Central memory CD8-positive, alpha-beta T cell (primary cell): ENCODE data around the gene ASXL2.
A peak's percentile ranks its signal among the peaks of the same experiment; 100 is the strongest.
"Not testable (repeated sequence)": the region's sequence is repeated elsewhere in the genome, so short reads cannot be mapped to it uniquely, and the experiment has no call there.

Experiments
- ATAC-seq: fragments of 150-1000 bp; cut with Tn5 transposase; replicated peaks from 2 replicates; pipeline ENCODE4 v1.10.0; 2022; ENCODE audit warnings: mild to moderate bottlenecking, moderate FRiP score, moderate number of reproducible peaks; ENCODE audit not compliant: poor library complexity, severe bottlenecking; ENCODE audit errors: extremely low read depth
- DNase-seq, 2 donors: peaks; one replicate each; pipeline ENCODE4 v3.0.0; 2021; ENCODE audit warnings: low spot score in 2 of 2
- H3K27ac Mint-ChIP-seq: one replicate; pipeline ENCODE4 v1.8.0; 2022; ENCODE audit warnings: low read depth, mild to moderate bottlenecking, moderate library complexity, mixed read lengths
- H3K27me3 Mint-ChIP-seq: one replicate; pipeline ENCODE4 v1.8.0; 2022; ENCODE audit warnings: mixed read lengths
- H3K36me3 Mint-ChIP-seq: one replicate; pipeline ENCODE4 v1.8.0; 2022; ENCODE audit warnings: mild to moderate bottlenecking, moderate library complexity, mixed read lengths; ENCODE audit not compliant: insufficient read depth
- H3K4me1 Mint-ChIP-seq: one replicate; pipeline ENCODE4 v1.8.0; 2022; ENCODE audit warnings: mixed read lengths
- H3K4me3 Mint-ChIP-seq: one replicate; pipeline ENCODE4 v1.8.0; 2022; ENCODE audit warnings: mild to moderate bottlenecking, moderate library complexity, mixed read lengths
- H3K9me3 Mint-ChIP-seq: one replicate; pipeline ENCODE4 v1.8.0; 2022; ENCODE audit warnings: mixed read lengths

ASXL2 gene

DNA sequence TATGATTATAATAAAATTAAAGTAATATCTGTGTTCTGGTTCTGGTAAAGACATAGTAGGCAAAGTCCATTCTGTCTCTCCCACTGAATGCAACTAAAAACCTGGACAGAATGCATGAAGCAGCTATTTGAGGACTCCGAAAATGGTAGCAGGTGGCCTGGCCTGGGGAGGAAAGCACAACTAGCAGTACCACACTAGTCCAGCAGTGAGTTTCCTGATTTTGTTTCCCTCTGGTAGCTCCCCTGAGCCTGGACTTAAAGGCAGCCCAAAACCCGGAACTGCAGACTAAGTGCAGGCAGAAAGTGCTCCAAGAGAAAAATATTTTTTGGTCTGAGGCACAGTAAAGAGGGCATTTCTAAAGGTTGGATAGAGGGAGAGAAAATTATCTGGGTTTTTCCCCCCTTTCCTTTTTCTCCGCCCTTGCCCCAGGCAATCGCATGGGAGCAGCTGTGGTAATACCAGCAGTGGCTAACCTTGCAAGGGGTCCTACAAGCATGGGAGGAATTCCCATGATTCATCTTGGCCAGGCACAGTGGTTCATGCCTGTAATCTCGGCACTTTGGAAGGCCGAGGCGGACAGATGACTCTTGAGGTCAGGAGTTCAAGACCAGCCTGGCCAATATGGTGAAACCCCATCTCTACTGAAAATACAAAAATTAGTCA lies 32.3 kb downstream of the ASXL2 start:
- no peaks in the 10 kb centered on the region for H3K9me3 Mint-ChIP-seq
- peaks cover 21% of the 10 kb centered on the region for H3K36me3 Mint-ChIP-seq
- H3K4me3 Mint-ChIP-seq, result no peak overlapping the region
- H3K27me3 Mint-ChIP-seq, result no peaks in the 10 kb centered on the region
- no peaks in the 10 kb centered on the region for H3K4me1 Mint-ChIP-seq
- ATAC-seq (no peak), DNase-seq (no peak)
- no peak overlapping the region for H3K27ac Mint-ChIP-seq

DNA sequence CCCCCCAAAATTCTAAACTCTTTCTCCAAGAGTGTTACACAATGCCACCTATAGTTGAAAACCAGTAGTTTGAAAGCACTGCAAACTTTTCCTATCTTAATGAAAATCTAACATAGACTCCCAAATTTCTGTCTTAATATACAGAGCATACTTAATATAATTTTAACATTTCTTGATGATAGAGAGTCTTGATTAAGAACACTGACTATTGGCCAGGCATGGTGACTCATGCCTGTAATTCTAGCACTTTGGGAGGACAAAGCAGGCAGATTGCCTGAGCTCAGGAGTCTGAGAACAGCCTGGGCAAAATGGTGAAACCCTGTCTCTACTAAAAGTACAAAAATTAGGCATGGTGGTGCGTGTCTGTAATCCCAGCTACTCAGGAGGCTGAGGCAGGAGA lies 34.2 kb downstream of the ASXL2 start:
- Mint-ChIP-seq H3K27me3 (no peaks in the 10 kb centered on the region), H3K27ac (no peak overlapping the region), H3K4me1 (peaks cover 6% of the 10 kb centered on the region), H3K36me3 (peaks cover 24% of the 10 kb centered on the region), H3K9me3 (no peaks in the 10 kb centered on the region), H3K4me3 (no peak overlapping the region)
- ATAC-seq (no peak), DNase-seq (no peak)

DNA sequence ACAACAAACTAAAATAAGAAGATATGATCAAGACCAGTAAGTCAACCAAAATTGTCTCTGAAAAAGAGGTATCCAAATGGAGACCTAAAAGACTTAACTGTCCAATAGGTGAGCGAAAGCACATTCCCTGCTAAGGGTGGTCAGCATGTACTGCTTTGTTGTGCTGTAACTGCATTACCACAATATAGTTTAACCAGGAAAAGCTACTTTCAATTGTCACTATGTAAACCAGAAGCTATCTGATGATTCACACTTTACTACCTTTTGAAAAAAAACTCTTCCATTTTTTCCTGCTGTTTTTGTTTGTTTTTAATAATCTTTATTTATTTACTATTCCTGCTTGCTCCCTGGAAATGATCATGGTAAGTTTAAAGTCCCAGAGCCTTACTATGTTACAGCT lies 36.1 kb downstream of the ASXL2 start:
- DNase-seq (no peak), ATAC-seq (no peak)
- Mint-ChIP-seq H3K9me3 (no peaks in the 10 kb centered on the region), H3K4me1 (peaks cover 6% of the 10 kb centered on the region), H3K27ac (no peak overlapping the region), H3K36me3 (peaks cover 26% of the 10 kb centered on the region), H3K27me3 (no peaks in the 10 kb centered on the region), H3K4me3 (no peak overlapping the region)

DNA sequence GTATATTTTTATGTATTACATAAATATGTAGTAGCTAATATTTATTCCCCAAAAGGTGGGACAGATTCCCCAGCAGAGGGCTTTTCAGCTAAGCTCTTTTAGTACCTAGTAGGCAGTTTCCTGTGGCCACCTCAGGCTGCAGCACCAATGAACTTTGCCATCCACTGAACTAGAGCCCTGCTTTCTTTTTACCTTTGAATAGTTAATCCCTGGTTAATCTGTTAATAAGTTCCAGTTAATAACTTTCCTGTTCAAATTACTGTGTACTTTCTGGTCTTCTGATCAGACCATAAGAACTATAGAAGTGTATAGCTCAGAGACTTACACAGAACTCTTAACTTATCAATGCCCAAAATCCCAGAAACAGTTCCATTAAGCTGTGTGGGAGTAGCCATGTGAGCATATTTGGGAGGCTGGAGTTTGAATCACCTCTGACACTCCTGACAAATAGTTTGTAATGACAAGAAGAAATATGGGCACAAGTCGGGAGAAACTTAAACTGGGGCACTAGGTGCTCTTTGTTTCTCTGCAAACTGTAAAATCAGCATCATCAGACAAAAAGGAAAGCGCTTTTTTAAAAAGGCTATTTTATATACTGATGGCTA lies 40.0 kb downstream of the ASXL2 start:
- H3K4me3 Mint-ChIP-seq, result no peak overlapping the region

DNA sequence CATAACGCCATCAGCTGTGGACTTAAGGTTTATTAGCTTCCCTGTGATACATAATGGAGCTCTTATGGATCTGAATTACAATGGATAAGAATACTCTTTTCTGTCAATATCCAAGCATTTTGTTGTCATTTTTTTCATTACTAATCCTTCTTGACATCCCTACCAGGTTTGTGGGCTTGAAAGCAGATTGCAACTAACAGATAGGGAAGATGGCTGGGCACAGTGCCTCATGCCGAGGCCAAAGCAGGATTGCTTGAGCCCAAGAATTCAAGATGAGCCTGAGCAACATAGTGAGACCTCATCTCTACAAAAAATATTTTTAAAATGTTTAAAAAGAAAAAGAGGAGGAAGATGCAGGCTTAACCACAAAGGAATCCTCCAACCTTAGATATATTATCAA lies 42.4 kb downstream of the ASXL2 start:
- peaks cover 32% of the 10 kb centered on the region for H3K4me1 Mint-ChIP-seq
- DNase-seq, result no peak
- H3K4me3 Mint-ChIP-seq, result no peak overlapping the region
- H3K36me3 Mint-ChIP-seq, result peaks cover 9% of the 10 kb centered on the region
- H3K27ac Mint-ChIP-seq, result no peak overlapping the region
- no peak for ATAC-seq
- no peaks in the 10 kb centered on the region for H3K9me3 Mint-ChIP-seq
- H3K27me3 Mint-ChIP-seq, result no peaks in the 10 kb centered on the region

More for the DNA sequence above, 40.0 kb downstream of the ASXL2 start:
- DNase-seq, result no peak
- Mint-ChIP-seq H3K9me3 (no peaks in the 10 kb centered on the region), H3K27ac (no peak overlapping the region), H3K36me3 (peaks cover 16% of the 10 kb centered on the region), H3K27me3 (no peaks in the 10 kb centered on the region), H3K4me1 (peaks cover 11% of the 10 kb centered on the region)
- ATAC-seq, result no peak

DNA sequence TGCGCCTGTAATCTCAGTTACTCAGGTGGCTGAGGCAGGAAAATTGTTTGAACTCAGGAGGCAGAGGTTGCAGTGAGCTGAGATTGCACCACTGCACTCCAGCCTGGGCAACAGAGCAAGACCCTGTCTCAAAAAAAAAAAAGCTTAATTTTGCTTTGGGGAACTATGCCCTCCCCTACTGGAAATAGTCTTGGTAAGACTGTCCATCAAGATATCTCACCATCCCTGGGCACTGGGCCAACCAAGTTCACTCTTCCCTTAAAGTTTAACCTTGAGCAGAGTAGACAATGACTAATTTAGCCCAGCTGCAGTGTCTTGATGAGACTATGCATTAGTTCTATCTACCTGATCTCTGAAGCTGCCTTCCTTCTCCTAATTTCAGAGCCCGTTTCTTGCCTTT lies 44.7 kb downstream of the ASXL2 start:
- no peak overlapping the region for H3K27ac Mint-ChIP-seq
- ATAC-seq (no peak), DNase-seq (no peak)
- no peak overlapping the region for H3K4me3 Mint-ChIP-seq
- H3K9me3 Mint-ChIP-seq, result no peaks in the 10 kb centered on the region
- peaks cover 4% of the 10 kb centered on the region for H3K36me3 Mint-ChIP-seq
- H3K4me1 Mint-ChIP-seq, result peaks cover 44% of the 10 kb centered on the region
- H3K27me3 Mint-ChIP-seq, result no peaks in the 10 kb centered on the region

DNA sequence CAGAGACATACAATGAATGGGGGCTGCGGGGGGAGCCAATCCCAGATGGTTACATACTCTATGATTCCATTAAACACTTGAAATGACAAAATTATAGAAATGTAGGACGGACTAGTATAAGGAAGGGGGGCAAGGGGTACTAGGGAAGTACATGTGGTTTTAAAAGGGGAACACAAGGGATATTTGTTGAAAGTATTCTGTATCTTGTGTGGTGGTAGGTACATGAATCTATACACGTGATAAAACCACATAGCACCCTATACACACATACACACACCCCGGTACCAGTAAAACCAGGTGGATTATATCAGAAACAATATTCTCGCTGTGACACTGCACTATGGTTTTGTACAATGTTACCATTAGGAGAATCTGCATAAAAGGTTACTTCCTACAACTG lies 45.4 kb downstream of the ASXL2 start:
- H3K4me3 Mint-ChIP-seq, result no peak overlapping the region
- peaks cover 4% of the 10 kb centered on the region for H3K36me3 Mint-ChIP-seq
- no peaks in the 10 kb centered on the region for H3K27me3 Mint-ChIP-seq
- peaks cover 44% of the 10 kb centered on the region for H3K4me1 Mint-ChIP-seq
- DNase-seq, result no peak
- no peak overlapping the region for H3K27ac Mint-ChIP-seq
- H3K9me3 Mint-ChIP-seq, result no peaks in the 10 kb centered on the region
- ATAC-seq, result no peak

DNA sequence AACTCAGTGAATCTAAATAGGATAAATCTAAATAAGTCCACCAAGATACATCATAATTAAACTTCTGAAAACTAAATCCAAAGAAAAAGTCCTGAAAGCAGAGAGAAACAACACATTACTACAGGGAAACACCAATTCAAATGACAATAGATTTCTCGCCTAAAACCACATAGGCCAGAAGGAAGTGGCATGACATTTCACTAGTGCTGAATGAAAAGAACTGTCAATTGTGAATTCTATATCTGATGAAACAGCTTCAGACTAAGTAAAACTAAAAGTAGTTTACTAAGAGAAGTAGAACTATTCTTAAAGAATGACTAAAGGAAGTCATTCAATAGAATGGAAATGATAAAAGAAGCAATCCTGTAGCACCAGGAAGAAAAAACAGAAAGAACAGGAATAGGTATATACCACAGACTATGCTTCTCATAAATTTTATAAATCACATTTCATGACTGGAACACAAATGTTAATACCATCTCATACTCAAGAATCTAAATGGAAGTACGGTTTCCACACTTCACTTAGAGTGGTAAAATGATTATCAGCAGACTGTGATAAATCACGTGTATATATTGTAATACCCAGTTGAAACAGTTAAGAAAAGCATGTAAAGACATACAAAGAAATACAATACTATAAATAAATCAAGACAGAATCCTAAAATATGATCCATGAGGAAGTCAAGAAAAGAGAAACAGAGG lies 46.4 kb downstream of the ASXL2 start:
- Mint-ChIP-seq H3K4me3 (peak overlapping the region; percentile 55), H3K27ac (peak overlapping the region; percentile 91), H3K36me3 (peaks cover 4% of the 10 kb centered on the region), H3K4me1 (peaks cover 44% of the 10 kb centered on the region), H3K27me3 (no peaks in the 10 kb centered on the region), H3K9me3 (no peaks in the 10 kb centered on the region)
- DNase-seq, result no peak
- peak; percentile 93 for ATAC-seq

DNA sequence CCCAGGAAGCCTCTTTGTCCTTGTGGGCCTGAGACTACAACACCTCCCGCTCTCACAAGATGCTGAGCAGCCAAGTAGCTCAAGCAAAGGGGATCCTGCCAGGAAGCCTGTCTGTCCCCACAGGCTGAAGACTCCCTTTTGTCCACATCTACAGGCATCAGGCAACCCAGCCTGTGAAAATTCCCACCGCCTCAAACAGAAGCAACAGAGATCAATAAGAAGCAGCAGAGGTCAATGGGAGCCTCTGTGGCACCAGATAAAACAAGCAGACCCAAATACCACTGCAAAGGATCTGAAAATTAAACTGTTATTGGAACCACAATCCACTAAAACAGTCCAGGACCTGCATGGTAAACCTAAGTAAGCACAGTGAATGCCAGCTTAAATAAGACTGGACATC lies 48.5 kb downstream of the ASXL2 start:
- Mint-ChIP-seq H3K9me3 (no peaks in the 10 kb centered on the region), H3K36me3 (peaks cover 4% of the 10 kb centered on the region), H3K4me1 (peaks cover 63% of the 10 kb centered on the region), H3K27ac (no peak overlapping the region), H3K27me3 (no peaks in the 10 kb centered on the region), H3K4me3 (no peak overlapping the region)
- ATAC-seq (no peak), DNase-seq (no peak)

DNA sequence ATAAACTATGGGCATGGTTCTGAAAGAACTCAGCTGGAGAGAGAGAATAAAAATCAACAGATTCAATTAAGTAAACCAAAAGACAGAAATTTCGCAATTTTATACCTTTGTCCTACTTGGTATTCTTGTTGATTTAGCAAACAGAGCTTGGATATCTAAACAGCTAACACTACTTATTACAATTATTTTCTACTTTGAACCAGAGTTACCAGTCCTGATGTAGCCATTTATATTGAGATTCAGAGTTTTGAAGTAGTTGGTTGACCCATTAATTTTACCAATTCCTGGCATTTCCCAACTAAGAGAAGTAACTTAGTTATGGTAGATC lies 48.9 kb downstream of the ASXL2 start:
- Mint-ChIP-seq H3K4me1 (peaks cover 68% of the 10 kb centered on the region), H3K9me3 (no peaks in the 10 kb centered on the region), H3K27ac (peak overlapping the region; percentile 38), H3K4me3 (no peak overlapping the region), H3K36me3 (peaks cover 2% of the 10 kb centered on the region), H3K27me3 (no peaks in the 10 kb centered on the region)
- DNase-seq (no peak), ATAC-seq (no peak)

DNA sequence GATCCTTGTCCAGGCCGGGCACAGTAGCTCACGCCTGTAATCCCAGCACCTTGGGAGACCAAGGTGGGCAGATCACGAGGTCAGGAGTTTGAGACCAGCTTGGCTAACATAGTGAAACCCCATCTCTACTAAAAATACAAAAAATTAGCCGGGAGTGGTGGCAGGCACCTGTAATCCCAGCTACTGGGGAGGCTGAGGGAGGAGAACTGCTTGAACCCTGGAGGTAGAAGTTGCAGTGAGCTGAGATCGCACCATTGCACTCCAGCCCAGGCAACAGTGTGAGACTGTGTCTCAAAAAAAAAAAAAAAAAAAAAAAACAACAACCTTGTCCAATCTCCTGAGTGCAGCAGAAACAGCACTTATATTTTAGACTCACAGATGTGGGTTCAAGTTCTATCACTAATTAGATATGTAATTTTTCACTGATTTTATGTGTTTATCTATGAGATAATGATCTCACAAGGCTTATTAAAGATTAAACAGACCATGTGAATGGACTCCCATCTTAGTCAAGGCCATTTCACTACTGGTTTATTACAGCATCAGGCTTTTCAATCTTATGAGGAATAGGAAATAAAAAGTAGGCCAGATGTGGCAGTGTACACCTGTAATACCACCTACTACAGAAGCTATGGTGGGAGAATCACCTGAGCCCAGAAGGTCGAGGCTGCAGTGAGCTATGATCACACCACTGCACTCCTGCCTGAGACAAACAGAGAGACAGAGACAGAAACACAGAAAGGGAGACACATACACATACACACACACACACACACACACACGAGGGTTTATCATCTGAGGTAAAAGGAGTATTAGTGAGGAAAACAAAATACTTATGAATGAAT lies 49.5 kb downstream of the ASXL2 start:
- peaks cover 65% of the 10 kb centered on the region for H3K4me1 Mint-ChIP-seq
- peak overlapping the region; percentile 38 for H3K27ac Mint-ChIP-seq
- not testable (repeated sequence) for H3K27me3 Mint-ChIP-seq, H3K9me3 Mint-ChIP-seq, H3K36me3 Mint-ChIP-seq, ATAC-seq, H3K4me3 Mint-ChIP-seq, DNase-seq

DNA sequence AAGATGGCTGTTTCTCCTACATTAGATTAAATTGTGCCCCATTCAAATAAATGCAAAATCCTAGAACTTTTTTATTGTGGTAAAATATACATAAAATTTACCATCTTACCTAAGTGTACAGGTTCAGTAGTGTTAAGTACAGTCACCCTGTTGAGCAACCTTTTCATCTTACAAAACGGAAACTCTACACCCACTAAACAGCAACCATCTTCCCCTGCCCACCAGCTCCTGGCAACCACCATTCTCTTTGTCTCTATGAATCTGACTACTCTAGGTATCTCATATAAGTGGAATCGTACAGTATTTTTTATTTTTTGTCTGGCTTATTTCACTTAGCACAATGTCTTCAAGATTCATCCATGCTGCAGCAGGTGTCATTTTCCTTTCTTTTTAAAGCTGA lies 53.0 kb downstream of the ASXL2 start:
- Mint-ChIP-seq H3K4me3 (peak overlapping the region; percentile 63), H3K4me1 (peaks cover 53% of the 10 kb centered on the region), H3K27me3 (no peaks in the 10 kb centered on the region), H3K9me3 (no peaks in the 10 kb centered on the region), H3K36me3 (no peaks in the 10 kb centered on the region), H3K27ac (peak overlapping the region; percentile 20)
- peak in 1 of 2 donors; percentile 21 for DNase-seq
- peak; percentile 84 for ATAC-seq
